ENCODE data around the gene SHANK1. TPM values are rescaled to one million over a fixed set of nuclear protein-coding genes. Genes with fewer than 3 reads are reported as not detected.

SHANK1 gene
- total and polyA plus RNA-seq, 2 donors (not counting 3 experiments of a cell fraction or from before 2014, with no cell fraction given) = 0.66 to 1.9 TPM

- no peaks in the 10 kb centered on the region for H4K20me1 ChIP-seq (replicated peaks; ENCODE audit: control insufficient read depth, extremely low read depth, insufficient read depth, low read length)
- no peak overlapping the region for H3K4me2 ChIP-seq (ENCODE audit: insufficient read depth, low read length)
- H3K36me3 ChIP-seq (ENCODE audit: control insufficient read depth in 2 of 2, extremely low read depth in 1 of 2, insufficient read depth in 2 of 2, low read length in 2 of 2) = no peaks in the 10 kb centered on the region
- H3K4me3 ChIP-seq (replicated peaks in 1 of 3; ENCODE audit: insufficient read depth in 1 of 3, low read depth in 1 of 3, low read length in 3 of 3) = no peak overlapping the region
- H2AFZ ChIP-seq (ENCODE audit: low read depth, low read length) = no peak overlapping the region
- no peaks in the 10 kb centered on the region for H3K9me3 ChIP-seq (replicated peaks; ENCODE audit: control insufficient read depth, insufficient read depth, low read length)
- TF ChIP-seq POLR2A (IDR thresholded peaks at IDR 0.05; ENCODE audit: low read depth, low read length) (no peak), GATA2 (IDR thresholded peaks at IDR 0.05; ENCODE audit: insufficient read depth, insufficient read length, low read depth, low read length) (no peak), EZH2 (IDR thresholded peaks at IDR 0.05; ENCODE audit: borderline replicate concordance, low read depth, low read length, severe bottlenecking) (no peak), JUN (IDR thresholded peaks at IDR 0.05; ENCODE audit: borderline replicate concordance, insufficient read depth, insufficient read length, low read depth) (no peak), MAX (IDR thresholded peaks at IDR 0.05; ENCODE audit: insufficient read depth, insufficient read length) (no peak), POLR2AphosphoS5 (IDR thresholded peaks at IDR 0.05; ENCODE audit: insufficient read depth, low read depth, low read length) (no peak), FOS (IDR thresholded peaks at IDR 0.05; ENCODE audit: borderline replicate concordance, insufficient read depth, low read length) (no peak), MYC (IDR thresholded peaks at IDR 0.05; ENCODE audit: low read depth, low read length) (no peak)
- TF ChIP-seq, protein P1, sequence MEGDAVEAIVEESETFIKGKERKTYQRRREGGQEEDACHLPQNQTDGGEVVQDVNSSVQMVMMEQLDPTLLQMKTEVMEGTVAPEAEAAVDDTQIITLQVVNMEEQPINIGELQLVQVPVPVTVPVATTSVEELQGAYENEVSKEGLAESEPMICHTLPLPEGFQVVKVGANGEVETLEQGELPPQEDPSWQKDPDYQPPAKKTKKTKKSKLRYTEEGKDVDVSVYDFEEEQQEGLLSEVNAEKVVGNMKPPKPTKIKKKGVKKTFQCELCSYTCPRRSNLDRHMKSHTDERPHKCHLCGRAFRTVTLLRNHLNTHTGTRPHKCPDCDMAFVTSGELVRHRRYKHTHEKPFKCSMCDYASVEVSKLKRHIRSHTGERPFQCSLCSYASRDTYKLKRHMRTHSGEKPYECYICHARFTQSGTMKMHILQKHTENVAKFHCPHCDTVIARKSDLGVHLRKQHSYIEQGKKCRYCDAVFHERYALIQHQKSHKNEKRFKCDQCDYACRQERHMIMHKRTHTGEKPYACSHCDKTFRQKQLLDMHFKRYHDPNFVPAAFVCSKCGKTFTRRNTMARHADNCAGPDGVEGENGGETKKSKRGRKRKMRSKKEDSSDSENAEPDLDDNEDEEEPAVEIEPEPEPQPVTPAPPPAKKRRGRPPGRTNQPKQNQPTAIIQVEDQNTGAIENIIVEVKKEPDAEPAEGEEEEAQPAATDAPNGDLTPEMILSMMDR (IDR thresholded peaks at IDR 0.05; ENCODE audit: extremely low read depth in 1 of 2, insufficient read depth in 1 of 2, low read depth in 1 of 2, low read length in 2 of 2) = no peak
- no peaks in the 10 kb centered on the region for H3K9me1 ChIP-seq (replicated peaks; ENCODE audit: control insufficient read depth, extremely low read depth, insufficient read depth, low read length)
- H3K27ac ChIP-seq (ENCODE audit: insufficient read depth, low read depth, low read length) = no peak overlapping the region
- POLR2A ChIA-PET = no interaction called here
- no peaks in the 10 kb centered on the region for H3K79me2 ChIP-seq (ENCODE audit: control insufficient read depth, insufficient read depth, low read length)
- no peak overlapping the region for H3K9ac ChIP-seq (replicated peaks; ENCODE audit: extremely low read depth, insufficient read depth, low read length)
- no peak for DNase-seq (ENCODE audit: low read depth, low spot score)
- dilution Hi-C loops (cut with MboI; ENCODE audit: extremely low pct_ligation_motif_present, low sequenced_read_pairs) (no loop called here), intact Hi-C loops (cut with micrococcal nuclease) (no loop called here)
- H3K27me3 ChIP-seq (ENCODE audit: control insufficient read depth in 2 of 2, insufficient read depth in 2 of 2, low read length in 2 of 2) = peaks cover 6 to 11% of the 10 kb centered on the region in 2 experiments
- no peaks in the 10 kb centered on the region for H3K4me1 ChIP-seq (ENCODE audit: control insufficient read depth, extremely low read depth, insufficient read depth, low read length)
- CTCF ChIA-PET = interaction anchor here (2.0 kb wide), 1 partner anchor 11 kb away, joined by 11 read pairs; no protein-coding TSS in a partner anchor
- no peak for FAIRE-seq
- BruUV-seq (replicated peaks) = no TSS peak
These were observed 16.3 kb upstream of the SHANK1 start for GRCh38 chr19:50735869-50736268.

All from endothelial cell of umbilical vein (primary cell).